Ascending aorta (tissue), 2 donors: ENCODE data around the gene DNAI2. TPM values are rescaled to one million over a fixed set of nuclear protein-coding genes. Genes with fewer than 3 reads are reported as not detected.
"Not testable (repeated sequence)": the region's sequence is repeated elsewhere in the genome, so short reads cannot be mapped to it uniquely, and the experiment has no call there.

ENCODE experiments used
- DNase-seq, 2 donors: peaks; one replicate each; pipeline ENCODE4 v3.0.0-alpha.2; 2019; ENCODE audit warnings: low spot score in 2 of 2
- H3K27ac ChIP-seq, 2 donors: fragments of 200-600 bp; sonication (generic); one replicate each; pipeline ENCODE4 v1.5.1; 2016 to 2017; ENCODE audit warnings: mild to moderate bottlenecking in 1 of 2
- H3K27me3 ChIP-seq: fragments of 200-600 bp; sonication (generic); one replicate; pipeline ENCODE4 v1.5.1; 2017
- H3K36me3 ChIP-seq, 2 donors: fragments of 200-600 bp; sonication (generic); one replicate each; pipeline ENCODE4 v1.5.1; 2016
- H3K4me1 ChIP-seq, 2 donors: fragments of 200-600 bp; sonication (generic); one replicate each; pipeline ENCODE4 v1.5.1; 2016 to 2017; ENCODE audit warnings: mild to moderate bottlenecking in 1 of 2
- H3K4me3 ChIP-seq, 2 donors: fragments of 200-600 bp; sonication (generic); one replicate each; pipeline ENCODE4 v1.5.1; 2016 to 2017; ENCODE audit warnings: mild to moderate bottlenecking in 1 of 2
- H3K9me3 ChIP-seq, 2 donors: fragments of 200-600 bp; sonication (generic); one replicate each; pipeline ENCODE4 v1.5.1; 2016
- intact Hi-C: fragments of 100-400 bp; cut with DNase I; formaldehyde crosslinking; loops from one replicate; pipeline ENCODE4 v1.15.1; 2023
- total RNA-seq: library from RNA; depleted of rRNA; stranded (reverse); fragments of >200 nt; gene quantifications from one replicate; pipeline ENCODE4 v1.1.0, GENCODE V29; 2016
- TF ChIP-seq, protein P1 (sequence below), 3 experiments: fragments of 200-600 bp in 2 of 3; fragments of 450-650 bp in 1 of 3; sonication (generic) in 2 of 3; IDR thresholded peaks; one replicate each; pipeline ENCODE4 v1.5.1; 2016 to 2019; ENCODE audit warnings: antibody characterized with exemption in 3 of 3, mild to moderate bottlenecking in 1 of 3, moderate library complexity in 1 of 3

DNAI2 gene
- total RNA-seq, 1 donor from 2014 or later, result not detected

DNA sequence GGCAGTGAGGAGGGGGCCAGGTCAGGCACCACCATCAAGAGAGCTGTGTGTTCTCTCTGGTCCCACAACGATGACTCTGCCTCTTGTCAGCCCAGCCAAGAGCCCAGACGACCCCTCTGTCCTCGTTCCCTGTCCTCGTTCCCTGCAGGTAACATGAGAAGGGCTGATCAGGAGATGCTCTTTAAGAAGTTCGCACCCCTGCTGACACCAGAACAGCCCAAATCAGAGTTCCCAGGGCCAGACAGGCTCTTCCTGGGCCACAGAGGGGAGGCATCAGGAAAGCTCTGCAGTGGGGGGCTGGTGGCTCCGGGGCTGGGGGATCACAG lies 13.5 kb upstream of the DNAI2 start:
- DNase-seq, result no peak
- Histone ChIP-seq H3K4me3 (no peak overlapping the region), H3K36me3 (peaks cover 0 to 11% of the 10 kb centered on the region in 2 donors), H3K27ac (no peak overlapping the region), H3K27me3 (no peaks in the 10 kb centered on the region), H3K9me3 (no peaks in the 10 kb centered on the region), H3K4me1 (no peaks in the 10 kb centered on the region)
- TF ChIP-seq, protein P1, sequence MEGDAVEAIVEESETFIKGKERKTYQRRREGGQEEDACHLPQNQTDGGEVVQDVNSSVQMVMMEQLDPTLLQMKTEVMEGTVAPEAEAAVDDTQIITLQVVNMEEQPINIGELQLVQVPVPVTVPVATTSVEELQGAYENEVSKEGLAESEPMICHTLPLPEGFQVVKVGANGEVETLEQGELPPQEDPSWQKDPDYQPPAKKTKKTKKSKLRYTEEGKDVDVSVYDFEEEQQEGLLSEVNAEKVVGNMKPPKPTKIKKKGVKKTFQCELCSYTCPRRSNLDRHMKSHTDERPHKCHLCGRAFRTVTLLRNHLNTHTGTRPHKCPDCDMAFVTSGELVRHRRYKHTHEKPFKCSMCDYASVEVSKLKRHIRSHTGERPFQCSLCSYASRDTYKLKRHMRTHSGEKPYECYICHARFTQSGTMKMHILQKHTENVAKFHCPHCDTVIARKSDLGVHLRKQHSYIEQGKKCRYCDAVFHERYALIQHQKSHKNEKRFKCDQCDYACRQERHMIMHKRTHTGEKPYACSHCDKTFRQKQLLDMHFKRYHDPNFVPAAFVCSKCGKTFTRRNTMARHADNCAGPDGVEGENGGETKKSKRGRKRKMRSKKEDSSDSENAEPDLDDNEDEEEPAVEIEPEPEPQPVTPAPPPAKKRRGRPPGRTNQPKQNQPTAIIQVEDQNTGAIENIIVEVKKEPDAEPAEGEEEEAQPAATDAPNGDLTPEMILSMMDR (IDR thresholded peaks at IDR 0.05), result no peak
- intact Hi-C loops, result no loop called here

DNA sequence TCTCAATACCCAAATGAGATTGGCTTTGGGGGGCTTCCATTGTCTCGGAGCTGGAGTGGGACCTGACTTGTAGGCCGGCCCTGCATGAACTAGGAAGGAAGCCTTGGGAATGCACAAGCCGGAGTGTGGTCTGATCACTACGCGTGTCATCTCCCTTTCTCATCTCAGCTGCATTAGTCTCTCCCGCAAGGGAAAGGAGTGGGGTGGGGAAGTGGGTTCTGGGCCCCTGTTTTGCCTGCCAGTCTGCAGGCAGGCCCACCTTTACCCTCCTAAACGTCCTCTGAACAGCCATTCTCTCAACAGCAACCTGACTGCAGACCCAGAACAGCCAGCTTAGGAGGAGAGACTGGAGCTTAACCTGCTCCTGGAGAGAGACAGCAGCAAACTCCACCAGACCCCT lies 11.4 kb upstream of the DNAI2 start:
- no peaks in the 10 kb centered on the region for H3K4me1 ChIP-seq
- no peak overlapping the region for H3K4me3 ChIP-seq
- peaks cover 0 to 5% of the 10 kb centered on the region in 2 donors for H3K36me3 ChIP-seq
- TF ChIP-seq, protein P1 (IDR thresholded peaks at IDR 0.05), result no peak
- DNase-seq, result no peak
- intact Hi-C loops, result no loop called here
- H3K27ac ChIP-seq, result no peak overlapping the region
- no peaks in the 10 kb centered on the region for H3K9me3 ChIP-seq
- no peaks in the 10 kb centered on the region for H3K27me3 ChIP-seq

DNA sequence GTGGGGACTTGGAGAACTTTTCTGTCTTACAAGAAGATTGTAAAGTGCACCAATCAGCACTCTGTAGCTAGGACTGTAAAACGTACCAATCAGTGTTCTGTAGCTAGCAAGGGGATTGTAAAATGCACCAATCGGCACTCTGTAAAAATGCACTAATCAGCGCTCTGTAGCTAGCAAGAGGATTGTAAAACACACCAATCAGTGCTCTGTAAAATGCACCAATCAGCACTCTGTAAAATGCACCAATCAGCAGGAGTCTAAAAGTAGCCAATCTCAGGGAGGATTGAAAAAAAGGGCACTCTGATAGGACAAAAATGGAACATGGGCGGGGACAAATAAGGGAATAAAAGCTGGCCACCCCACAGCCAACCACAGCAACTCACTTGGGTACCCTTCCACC lies 7.0 kb upstream of the DNAI2 start:
- H3K4me1 ChIP-seq, H3K27ac ChIP-seq, intact Hi-C loops, H3K36me3 ChIP-seq, H3K4me3 ChIP-seq, DNase-seq, H3K9me3 ChIP-seq, H3K27me3 ChIP-seq: not testable (repeated sequence)

DNA sequence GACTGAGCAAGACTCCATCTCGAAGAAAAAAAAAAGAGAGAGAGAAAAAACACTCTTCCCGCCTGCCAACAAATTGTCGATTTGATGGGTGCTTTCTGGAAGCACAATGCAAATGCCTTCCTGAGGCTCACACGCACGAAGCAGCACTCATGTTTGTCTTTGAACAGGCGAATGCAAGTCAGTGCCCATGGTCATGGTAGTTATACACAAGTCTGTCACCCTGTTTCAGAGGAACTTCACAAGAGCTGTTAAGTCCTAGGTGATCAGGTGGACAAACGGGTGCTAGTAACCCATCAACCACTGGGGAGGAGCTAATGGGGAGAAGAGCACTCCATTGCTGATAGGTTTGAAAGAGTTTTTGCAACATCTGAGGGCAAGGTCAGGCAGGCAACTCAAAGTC lies 6.5 kb upstream of the DNAI2 start:
- no peak for DNase-seq
- no peaks in the 10 kb centered on the region for H3K9me3 ChIP-seq
- no peaks in the 10 kb centered on the region for H3K36me3 ChIP-seq
- TF ChIP-seq, protein P1 (IDR thresholded peaks at IDR 0.05), result no peak
- no peak overlapping the region for H3K27ac ChIP-seq
- no peaks in the 10 kb centered on the region for H3K27me3 ChIP-seq
- H3K4me3 ChIP-seq, result no peak overlapping the region
- intact Hi-C loops, result no loop called here
- no peaks in the 10 kb centered on the region for H3K4me1 ChIP-seq

DNA sequence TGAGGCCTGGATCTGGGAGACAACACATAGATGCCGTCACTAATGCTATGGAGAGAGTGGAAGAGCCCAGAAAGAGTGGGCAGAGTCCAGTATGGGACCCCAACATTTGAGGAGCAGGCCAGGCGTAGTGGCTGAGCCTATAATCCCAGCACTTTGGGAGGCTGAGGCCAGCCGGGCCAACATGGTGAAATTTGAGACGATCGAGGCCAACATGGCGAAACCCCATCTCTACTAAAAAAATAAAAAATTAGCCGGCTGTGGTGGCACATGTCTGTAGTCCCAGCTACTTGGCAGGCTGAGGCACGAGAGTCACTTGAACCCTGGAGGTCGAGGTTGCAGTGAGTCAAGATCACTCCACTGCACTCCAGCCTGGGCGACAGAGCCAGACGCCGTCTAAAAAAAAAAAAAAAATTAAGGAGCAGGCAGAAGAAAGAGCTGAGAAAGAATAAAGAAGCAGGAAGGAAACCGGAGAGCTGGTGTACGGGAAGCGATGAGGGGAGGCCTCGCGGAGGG lies 6.0 kb upstream of the DNAI2 start:
- intact Hi-C loops, result no loop called here
- Histone ChIP-seq H3K4me3 (no peak overlapping the region), H3K4me1 (no peaks in the 10 kb centered on the region), H3K27me3 (no peaks in the 10 kb centered on the region), H3K9me3 (no peaks in the 10 kb centered on the region), H3K36me3 (no peaks in the 10 kb centered on the region), H3K27ac (no peak overlapping the region)
- TF ChIP-seq, protein P1 (IDR thresholded peaks at IDR 0.05), result no peak
- no peak for DNase-seq

DNA sequence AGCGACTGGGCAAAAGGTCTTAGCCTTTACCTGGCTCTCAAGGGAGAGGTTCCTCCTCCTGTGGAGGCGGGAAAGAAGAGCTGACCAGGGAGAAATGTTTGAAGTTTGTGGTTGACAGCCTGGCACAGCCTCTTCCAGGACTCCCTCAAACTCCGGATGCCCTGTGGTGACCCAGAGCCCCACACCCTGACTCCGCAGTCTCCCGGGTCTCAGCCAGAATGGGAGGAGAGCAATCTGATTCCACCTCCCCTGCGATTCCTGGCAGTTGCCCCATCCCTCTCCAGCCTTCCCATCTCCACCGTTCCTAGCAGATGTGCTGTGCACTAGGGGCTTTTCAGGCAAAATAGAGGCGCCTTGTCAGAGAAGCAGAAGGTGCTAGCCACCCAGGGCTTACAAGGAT lies 5.5 kb upstream of the DNAI2 start:
- Histone ChIP-seq H3K27ac (no peak overlapping the region), H3K27me3 (no peaks in the 10 kb centered on the region), H3K9me3 (no peaks in the 10 kb centered on the region), H3K4me3 (no peak overlapping the region), H3K4me1 (no peaks in the 10 kb centered on the region), H3K36me3 (no peaks in the 10 kb centered on the region)
- no peak for DNase-seq
- intact Hi-C loops, result no loop called here
- TF ChIP-seq, protein P1 (IDR thresholded peaks at IDR 0.05), result no peak
